Measurements from ENCODE around the gene SNRK. TPM values are rescaled to one million over a fixed set of nuclear protein-coding genes. Genes with fewer than 3 reads are reported as not detected.
A peak's percentile ranks its signal among the peaks of the same experiment; 100 is the strongest.

SNRK gene
- total RNA-seq, 2 experiments from 2014 or later, result 215 to 217 TPM

DNA sequence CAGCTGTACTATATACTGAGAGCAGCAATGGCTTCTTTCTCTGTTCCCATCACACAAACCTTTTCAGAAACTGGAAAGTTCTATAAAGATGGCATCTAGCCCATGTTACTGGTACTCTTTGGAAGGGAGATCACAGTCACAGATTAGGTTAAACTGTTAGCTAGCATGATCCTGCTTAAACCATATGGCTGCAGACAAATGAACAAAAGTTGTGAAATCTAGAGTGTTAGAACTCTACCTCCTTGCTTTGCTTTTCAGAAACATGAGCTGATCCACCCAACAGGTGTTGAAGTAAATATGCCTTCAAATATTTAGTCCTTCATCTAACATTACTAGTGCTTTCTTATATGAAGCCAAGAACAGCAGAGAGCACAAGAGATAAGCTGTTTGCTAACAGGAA lies 102.6 kb downstream of the SNRK start:
- ATAC-seq (ENCODE audit: poor library complexity), result no peak
- H3K9me3 ChIP-seq (ENCODE audit: control insufficient read depth in 1 of 2, insufficient read depth in 1 of 2, low read length in 2 of 2), result no peaks in the 10 kb centered on the region
- POLR2A ChIA-PET, result interaction anchor here (0.7 to 3.1 kb wide), 23 partner anchors 9 to 609 kb away, joined by 3 to 38 read pairs (median 5); partner anchors contain the start of gene SNRK
- peak in 2 of 14 experiments; percentile 15 to 18 for DNase-seq
- Mint-ChIP-seq H3K27ac (peak overlapping the region; percentile 88), H3K4me1 (ENCODE audit: low read depth) (peaks cover 80% of the 10 kb centered on the region), H3K4me3 (peak overlapping the region; percentile 49), H3K9me3 (peaks cover 6% of the 10 kb centered on the region), H3K27me3 (no peaks in the 10 kb centered on the region), H3K36me3 (ENCODE audit: low read depth) (no peaks in the 10 kb centered on the region)
- H3K27me3 ChIP-seq (ENCODE audit: control insufficient read depth in 1 of 2, insufficient read depth in 2 of 2, low read length in 2 of 2), result no peaks in the 10 kb centered on the region
- CTCF ChIA-PET, result interaction anchor here (0.6 to 2.1 kb wide), 12 partner anchors 9 to 226 kb away, joined by 3 to 7 read pairs (median 3); no protein-coding TSS in a partner anchor
- peak overlapping the region; percentile 53 to 83 for H3K27ac ChIP-seq (ENCODE audit: low read depth in 1 of 2, low read length in 2 of 2)
- H3K36me3 ChIP-seq (ENCODE audit: insufficient read depth, low read length), result no peaks in the 10 kb centered on the region
- TF ChIP-seq, protein P1, sequence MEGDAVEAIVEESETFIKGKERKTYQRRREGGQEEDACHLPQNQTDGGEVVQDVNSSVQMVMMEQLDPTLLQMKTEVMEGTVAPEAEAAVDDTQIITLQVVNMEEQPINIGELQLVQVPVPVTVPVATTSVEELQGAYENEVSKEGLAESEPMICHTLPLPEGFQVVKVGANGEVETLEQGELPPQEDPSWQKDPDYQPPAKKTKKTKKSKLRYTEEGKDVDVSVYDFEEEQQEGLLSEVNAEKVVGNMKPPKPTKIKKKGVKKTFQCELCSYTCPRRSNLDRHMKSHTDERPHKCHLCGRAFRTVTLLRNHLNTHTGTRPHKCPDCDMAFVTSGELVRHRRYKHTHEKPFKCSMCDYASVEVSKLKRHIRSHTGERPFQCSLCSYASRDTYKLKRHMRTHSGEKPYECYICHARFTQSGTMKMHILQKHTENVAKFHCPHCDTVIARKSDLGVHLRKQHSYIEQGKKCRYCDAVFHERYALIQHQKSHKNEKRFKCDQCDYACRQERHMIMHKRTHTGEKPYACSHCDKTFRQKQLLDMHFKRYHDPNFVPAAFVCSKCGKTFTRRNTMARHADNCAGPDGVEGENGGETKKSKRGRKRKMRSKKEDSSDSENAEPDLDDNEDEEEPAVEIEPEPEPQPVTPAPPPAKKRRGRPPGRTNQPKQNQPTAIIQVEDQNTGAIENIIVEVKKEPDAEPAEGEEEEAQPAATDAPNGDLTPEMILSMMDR (IDR thresholded peaks at IDR 0.05), result no peak
- H3K4me1 ChIP-seq (ENCODE audit: insufficient read depth, low read length), result peaks cover 60% of the 10 kb centered on the region
- no peak overlapping the region for H3K4me3 ChIP-seq (ENCODE audit: low read length)
- intact Hi-C loops (cut with DNase I, micrococcal nuclease), result loop anchor here (2.0 to 10.0 kb wide), 4 partner anchors 42 to 374 kb away; no protein-coding TSS in a partner anchor

DNA sequence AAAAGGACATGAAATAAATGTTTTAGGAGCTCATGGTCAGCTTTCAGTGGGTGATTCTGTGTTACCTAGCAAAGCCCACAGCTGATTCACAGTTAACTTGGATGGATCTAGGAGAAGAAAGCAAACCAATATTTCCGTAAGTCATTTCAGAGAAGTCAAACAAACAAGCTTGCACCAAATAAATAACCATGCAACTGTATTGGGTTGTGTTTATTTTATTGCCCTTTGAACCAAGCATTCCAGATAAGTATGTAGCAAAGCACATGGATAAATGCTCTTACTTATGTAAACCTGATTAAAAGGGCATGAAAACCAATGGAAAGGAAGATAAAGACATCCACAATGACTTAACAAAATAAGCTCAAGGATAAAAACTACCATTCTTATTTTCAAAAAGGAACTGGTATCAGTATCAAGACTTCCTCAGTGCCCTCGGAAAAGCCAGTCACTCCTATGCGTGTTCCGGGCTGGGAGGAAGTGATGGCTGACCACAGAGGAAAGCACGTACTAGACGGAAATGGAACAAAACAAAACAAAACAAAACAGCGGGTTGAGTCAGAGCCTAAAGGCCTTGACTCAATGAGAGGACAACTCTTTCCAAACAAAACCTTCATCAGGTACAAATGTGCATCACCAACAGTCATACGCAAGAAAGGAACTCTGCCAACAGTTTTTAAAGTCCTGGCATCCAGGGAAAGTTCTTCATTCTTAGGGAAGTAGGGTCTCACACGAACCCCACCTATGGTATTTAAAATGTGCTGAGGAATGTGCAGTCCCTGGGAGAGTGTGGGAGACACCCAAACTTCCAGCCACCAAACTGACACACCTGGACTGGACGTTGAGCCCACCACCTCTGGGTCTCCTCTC lies 103.3 kb downstream of the SNRK start:
- peak overlapping the region; percentile 1 for H3K4me3 ChIP-seq (ENCODE audit: low read length)
- Mint-ChIP-seq H3K4me1 (ENCODE audit: low read depth) (peaks cover 83% of the 10 kb centered on the region), H3K27me3 (no peaks in the 10 kb centered on the region), H3K27ac (peak overlapping the region; percentile 88), H3K9me3 (peaks cover 6% of the 10 kb centered on the region), H3K36me3 (ENCODE audit: low read depth) (no peaks in the 10 kb centered on the region), H3K4me3 (peak overlapping the region; percentile 49)
- intact Hi-C loops (cut with DNase I, micrococcal nuclease), result loop anchor here (2.0 to 10.0 kb wide), 5 partner anchors 42 to 375 kb away; no protein-coding TSS in a partner anchor
- CTCF ChIA-PET, result interaction anchor here (0.6 to 2.1 kb wide), 12 partner anchors 10 to 227 kb away, joined by 3 to 7 read pairs (median 3); no protein-coding TSS in a partner anchor
- ATAC-seq (ENCODE audit: poor library complexity), result peak; percentile 94
- H3K4me1 ChIP-seq (ENCODE audit: insufficient read depth, low read length), result peaks cover 64% of the 10 kb centered on the region
- POLR2A ChIA-PET, result interaction anchor here (0.6 to 3.1 kb wide), 27 partner anchors 9 to 609 kb away, joined by 3 to 38 read pairs (median 4); partner anchors contain the start of gene SNRK
- peak overlapping the region; percentile 53 to 83 for H3K27ac ChIP-seq (ENCODE audit: low read depth in 1 of 2, low read length in 2 of 2)
- no peaks in the 10 kb centered on the region for H3K36me3 ChIP-seq (ENCODE audit: insufficient read depth, low read length)
- H3K27me3 ChIP-seq (ENCODE audit: control insufficient read depth in 1 of 2, insufficient read depth in 2 of 2, low read length in 2 of 2), result no peaks in the 10 kb centered on the region
- H3K9me3 ChIP-seq (ENCODE audit: control insufficient read depth in 1 of 2, insufficient read depth in 1 of 2, low read length in 2 of 2), result no peaks in the 10 kb centered on the region
- TF ChIP-seq, protein P1 (IDR thresholded peaks at IDR 0.05), result no peak
- DNase-seq, result peak; percentile 54 to 93 (median 68)

DNA sequence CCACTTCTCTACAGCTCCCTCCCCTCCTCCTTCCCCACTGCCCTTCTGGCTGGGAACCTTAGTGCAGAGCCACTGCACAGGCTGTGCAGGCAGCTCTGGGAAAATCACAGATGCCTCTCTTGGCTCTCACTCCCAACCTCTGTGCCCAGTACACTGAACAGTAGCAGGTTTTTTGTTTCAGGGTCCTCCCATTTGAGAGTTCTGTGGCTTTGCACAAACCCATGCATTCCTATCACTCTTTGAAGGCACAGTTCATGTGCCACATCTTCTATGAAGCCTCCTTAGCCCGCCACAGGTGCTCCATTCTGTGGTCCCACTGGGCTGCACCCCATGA lies 103.9 kb downstream of the SNRK start:
- Histone ChIP-seq H3K27me3 (ENCODE audit: control insufficient read depth in 1 of 2, insufficient read depth in 2 of 2, low read length in 2 of 2) (no peaks in the 10 kb centered on the region), H3K9me3 (ENCODE audit: control insufficient read depth in 1 of 2, insufficient read depth in 1 of 2, low read length in 2 of 2) (no peaks in the 10 kb centered on the region), H3K36me3 (ENCODE audit: insufficient read depth, low read length) (no peaks in the 10 kb centered on the region), H3K4me3 (ENCODE audit: low read length) (peak overlapping the region; percentile 1), H3K4me1 (ENCODE audit: insufficient read depth, low read length) (peaks cover 64% of the 10 kb centered on the region), H3K27ac (ENCODE audit: low read depth in 1 of 2, low read length in 2 of 2) (peak overlapping the region; percentile 53 to 83)
- POLR2A ChIA-PET, result interaction anchor here (1.0 to 3.1 kb wide), 13 partner anchors 12 to 184 kb away, joined by 3 to 38 read pairs (median 5); partner anchors contain the start of gene SNRK
- Mint-ChIP-seq H3K36me3 (ENCODE audit: low read depth) (no peaks in the 10 kb centered on the region), H3K4me3 (peak overlapping the region; percentile 31), H3K9me3 (peaks cover 5% of the 10 kb centered on the region), H3K27ac (peak overlapping the region; percentile 88), H3K27me3 (no peaks in the 10 kb centered on the region), H3K4me1 (ENCODE audit: low read depth) (peaks cover 84% of the 10 kb centered on the region)
- peak; percentile 8 for ATAC-seq (ENCODE audit: poor library complexity)
- intact Hi-C loops (cut with DNase I, micrococcal nuclease), result loop anchor here in 1 of 2 experiments (5.0 kb wide), 1 partner anchor 48 kb away; no protein-coding TSS in a partner anchor
- CTCF ChIA-PET, result interaction anchor here (1.2 kb wide), 1 partner anchor 19 kb away, joined by 3 read pairs; no protein-coding TSS in a partner anchor
- peak in 1 of 14 experiments; percentile 9 for DNase-seq
- TF ChIP-seq, protein P1 (IDR thresholded peaks at IDR 0.05), result no peak

Measured in CD4-positive, alpha-beta T cell (primary cell).